ENCODE data around the gene ZNF155.
"Not testable (repeated sequence)": the region's sequence is repeated elsewhere in the genome, so short reads cannot be mapped to it uniquely, and the experiment has no call there.

Gene ZNF155

DNA sequence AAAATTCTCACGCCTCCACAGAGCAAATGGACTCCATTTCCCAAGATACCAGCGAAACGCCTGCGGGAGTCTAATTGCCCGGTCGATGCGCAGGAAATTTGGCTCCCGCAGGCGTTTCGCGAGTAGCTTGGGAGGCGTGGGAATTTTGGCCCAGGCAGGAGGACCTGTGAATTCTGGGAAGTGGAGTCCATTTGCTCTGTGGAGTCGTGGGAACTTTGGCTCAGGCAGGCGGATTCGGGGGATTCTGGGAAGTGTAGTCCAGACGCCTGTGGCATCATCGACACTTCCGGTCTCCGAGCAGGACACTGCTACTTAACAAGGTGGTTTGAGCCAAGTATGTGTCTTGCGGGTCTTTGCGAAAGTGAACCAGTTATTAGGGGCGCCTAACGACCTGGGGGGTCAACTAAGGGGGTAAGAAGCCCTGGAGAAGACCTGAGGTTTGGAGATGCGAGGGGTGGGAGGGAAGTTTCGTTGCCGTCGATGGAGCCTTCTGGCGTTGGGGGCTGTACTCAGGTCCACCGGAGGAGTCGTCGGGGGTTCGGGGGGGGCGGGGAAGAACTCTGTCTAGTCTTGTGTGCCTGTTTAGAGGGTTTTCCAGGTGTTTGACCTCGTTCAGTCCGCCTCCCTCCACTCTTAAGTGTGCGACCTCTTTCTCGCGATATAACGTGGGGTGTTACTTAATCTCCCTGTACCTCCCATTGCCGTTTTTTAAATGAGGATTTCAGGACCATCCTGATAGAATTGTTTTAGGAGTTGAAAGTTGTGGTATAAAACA is at the start of gene ZNF155:
Gene ZNF155, plus strand, starts transcription at position 277 of the 775 bp plus-strand sequence. CDS start 4,356 bp downstream, outside the sequence.
- peak; percentile 34 to 36 for DNase-seq (ENCODE audit: low read depth in 2 of 2)

DNA sequence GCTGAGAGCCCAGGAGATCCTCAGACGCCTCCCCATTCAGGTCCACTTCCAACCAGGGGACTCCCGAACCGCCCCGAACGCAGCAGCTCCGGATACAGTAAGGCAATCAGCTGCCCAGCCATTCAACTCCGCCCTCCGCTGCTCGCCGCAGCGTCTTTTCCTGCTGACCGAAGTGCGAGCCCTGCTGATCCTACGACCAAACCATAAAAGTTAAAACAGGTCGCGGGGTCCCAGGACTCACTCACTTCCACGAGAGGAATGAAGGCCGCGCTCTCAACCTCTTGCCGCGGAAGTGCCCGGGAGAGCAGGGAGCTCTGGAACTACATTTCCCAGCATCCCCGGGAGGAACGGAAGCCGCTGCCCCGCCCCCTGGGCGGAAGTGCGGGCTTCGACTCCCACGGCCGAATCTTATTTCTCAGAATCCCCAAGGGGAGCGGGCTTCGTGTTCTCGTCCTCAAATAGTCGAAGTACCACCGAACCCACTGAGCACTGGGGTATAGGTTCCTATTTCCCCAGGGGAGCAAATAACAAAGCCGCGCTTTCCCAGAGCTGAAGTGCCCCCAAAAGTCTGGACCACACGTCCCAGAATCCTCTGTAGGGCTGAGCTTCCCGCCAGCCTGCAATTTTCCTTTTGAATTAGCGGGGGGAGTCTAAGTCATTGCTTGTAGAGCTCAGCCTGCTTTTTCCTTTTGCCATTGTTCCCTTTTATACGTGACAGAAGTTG is 48.8 kb upstream of the ZNF155 start, which contains the start of gene ZNF45:
Gene ZNF45, minus strand, starts transcription at position 298 of the 724 bp plus-strand sequence. CDS start 13,097 bp downstream, outside the sequence.
- DNase-seq (ENCODE audit: low read depth in 2 of 2): peak; percentile 71 to 73

DNA sequence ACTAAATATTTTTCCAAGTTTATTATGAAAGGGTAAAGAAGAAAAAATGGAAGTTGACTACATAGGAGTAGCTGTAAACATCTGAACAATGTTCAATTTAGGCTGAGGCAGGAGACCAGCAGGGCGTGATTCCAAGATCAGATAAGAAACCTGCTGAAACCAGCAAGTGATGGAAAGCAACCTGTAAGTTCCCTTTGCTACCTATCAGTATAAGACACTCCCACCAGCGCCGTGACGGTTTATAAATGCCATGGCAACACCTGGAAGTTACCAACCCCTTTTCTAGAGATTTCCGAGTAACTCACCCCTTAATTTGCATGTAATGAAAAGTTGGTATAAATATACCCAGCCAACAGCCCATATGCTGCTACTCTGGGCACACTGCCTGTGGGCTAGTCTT is 47.8 kb upstream of the ZNF155 start:
- DNase-seq (ENCODE audit: low read depth in 2 of 2): no peak

DNA sequence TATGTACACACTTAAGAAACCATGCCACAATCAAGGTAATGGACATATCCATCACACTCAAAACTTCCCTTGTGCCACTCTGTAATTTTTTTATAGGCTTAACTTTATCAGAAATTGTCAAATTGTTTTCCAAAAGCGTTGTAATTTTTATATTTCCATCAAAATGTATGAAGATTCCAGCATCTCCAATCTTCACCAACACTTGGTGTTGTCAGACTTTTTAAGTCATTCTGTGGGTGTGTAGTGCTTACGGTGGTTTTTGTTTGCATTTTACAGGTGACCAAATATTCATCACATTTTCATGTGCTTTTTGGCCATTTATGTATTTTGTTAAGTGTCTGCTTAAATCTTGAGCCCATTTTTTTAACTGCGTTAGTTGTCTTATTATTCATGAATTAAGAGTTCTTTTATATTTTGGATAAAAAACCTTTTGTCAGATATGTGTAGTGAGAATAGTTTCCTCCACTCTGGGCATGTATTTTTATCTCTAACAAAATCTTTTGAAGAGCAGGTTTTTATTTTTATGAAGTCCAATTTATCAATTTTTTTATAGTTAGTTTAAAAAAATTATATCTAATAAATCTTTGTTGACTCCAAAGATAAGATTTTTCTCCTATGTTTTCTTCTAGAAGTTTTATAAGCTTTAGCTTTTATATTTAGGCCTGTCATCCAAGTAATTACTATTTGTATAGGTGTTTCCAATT is 44.3 kb upstream of the ZNF155 start:
- DNase-seq (ENCODE audit: low read depth in 2 of 2): no peak

DNA sequence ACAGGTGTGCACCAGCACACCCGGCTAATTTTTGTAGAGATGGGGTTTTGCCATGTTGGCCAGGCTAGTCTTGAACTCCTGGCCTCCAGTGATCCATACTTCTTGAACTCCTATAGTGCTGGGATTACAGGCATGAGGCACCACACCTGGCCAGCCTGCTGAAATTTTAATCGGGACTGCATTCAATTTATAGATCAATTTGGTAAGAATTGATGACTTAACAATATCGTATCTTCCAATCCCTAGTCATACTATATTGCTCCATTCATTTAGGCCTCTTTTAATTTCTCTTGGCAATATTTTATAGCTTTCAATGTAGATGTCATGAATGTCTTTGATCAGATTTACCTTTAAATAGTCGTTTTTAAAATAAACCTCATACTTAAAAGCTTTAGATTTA is 43.3 kb upstream of the ZNF155 start:
- no peak for DNase-seq (ENCODE audit: low read depth in 2 of 2)

DNA sequence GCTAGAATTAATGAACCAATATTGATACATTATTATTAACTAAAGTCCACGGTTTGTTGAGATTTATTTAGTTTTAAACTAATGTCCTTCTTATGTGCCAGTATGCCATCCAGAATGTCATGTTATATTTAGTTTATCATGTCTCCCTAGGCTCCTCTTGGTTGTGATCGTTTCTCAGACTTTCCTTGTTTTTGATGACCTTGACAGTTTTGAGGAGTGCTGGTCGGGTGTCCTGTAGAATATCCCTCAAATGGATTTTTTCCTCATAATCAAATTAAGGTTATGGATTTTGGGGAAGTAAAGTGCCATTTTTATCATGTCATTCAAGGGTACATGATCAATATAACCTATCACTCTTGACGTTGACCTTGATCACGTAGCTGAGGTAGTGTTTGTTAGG is 42.8 kb upstream of the ZNF155 start:
- DNase-seq (ENCODE audit: low read depth in 2 of 2): no peak

DNA sequence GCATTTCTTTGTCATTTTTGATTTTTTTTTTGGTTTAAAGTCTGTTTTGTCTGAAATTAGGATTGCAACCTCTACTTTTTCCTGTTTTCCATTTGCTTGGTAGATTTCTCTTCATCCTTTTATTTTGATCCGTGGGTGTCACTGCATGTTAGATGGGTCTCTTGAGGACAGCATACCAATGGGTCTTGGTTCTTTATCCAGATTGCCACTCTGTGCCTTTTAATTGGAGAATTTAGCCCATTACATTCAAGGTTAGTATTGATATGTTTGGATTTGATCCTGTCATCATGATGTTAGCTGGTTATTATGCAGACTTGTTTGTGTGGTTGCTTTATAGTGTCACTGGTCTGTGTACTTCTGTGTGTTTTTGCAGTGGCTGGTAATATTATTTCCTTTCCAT is 36.6 kb upstream of the ZNF155 start:
- not testable (repeated sequence) for DNase-seq (ENCODE audit: low read depth in 2 of 2)

DNA sequence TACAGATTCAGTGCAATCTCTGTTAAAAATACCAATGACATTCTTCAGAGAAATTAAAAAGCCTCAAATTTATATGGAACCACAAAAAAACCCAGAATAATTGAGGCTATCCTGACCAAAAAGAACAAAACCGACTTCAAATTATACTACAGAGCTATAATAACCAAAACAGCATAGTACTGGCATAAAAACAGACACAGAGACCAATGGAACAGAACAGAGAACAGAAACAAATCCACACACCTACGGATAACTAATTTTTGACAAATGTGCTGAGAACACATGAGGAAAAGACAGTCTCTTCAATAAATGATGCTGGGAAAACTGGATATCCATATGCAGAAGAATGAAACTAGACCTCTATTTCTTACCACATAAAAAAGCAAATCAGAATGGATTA is 34.2 kb upstream of the ZNF155 start:
- DNase-seq (ENCODE audit: low read depth in 2 of 2): not testable (repeated sequence)

DNA sequence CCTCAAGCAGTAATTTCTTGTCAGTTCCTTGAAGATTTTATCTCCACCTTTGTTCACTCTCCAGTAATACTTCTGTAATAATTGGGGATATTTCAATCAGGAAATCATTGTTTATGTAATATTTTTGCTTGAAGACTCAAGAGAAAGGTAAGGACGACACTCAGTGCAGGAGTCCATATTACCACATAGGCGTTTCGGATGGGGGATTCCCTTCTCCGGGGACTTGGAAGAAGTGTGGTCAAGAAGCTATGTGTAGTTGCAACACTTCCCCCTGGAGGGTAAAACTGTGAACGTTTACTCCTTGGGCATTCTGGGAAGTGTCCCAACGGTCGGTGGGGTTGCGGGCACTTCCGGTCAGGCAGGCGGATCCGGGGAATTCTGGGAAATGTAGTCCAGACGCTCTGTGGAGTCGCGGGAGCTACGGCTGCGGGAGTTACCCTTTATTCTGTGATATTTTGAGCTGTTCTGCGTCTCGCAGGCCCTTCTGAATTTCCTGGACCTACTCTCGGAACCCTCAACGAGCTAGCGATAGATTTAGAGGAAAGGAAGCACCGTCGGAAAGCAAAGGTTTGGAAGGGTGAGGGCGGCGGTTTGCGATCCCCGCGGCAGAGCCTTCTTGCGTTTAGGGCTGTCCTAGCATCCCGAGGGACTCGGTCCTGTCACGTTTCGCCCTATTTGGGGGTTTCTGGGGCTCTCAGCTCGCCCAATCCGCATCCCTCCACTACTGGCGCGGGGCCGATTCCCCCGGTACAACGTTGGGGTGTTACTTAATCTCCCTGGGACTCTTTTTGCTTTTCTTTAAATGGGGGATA is 32.9 kb upstream of the ZNF155 start, which contains the start of gene ZNF221:
Gene ZNF221, plus strand, starts transcription at position 395 of the 812 bp plus-strand sequence. CDS start 11,499 bp downstream, outside the sequence.
- peak in 1 of 2 donors; percentile 12 for DNase-seq (ENCODE audit: low read depth in 2 of 2)

DNA sequence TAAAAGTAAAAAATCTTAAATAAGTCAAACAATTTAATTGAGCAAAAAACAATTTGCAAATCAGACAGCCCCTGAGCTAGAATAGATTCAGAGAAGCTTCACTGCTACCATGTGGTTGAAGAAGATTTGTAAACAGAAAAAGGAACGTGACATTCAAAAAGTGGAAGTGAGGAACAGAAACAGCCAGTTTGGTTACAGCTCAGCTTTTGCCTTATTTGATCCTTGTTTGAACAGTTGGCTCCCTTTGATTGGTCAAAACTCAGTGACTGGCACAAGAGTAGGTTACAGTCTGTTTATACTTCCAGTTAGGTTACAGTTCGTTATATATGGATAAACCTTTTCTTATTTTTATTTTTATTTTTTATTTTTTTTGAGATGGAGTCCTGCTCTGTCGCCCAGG is 27.2 kb upstream of the ZNF155 start:
- no peak for DNase-seq (ENCODE audit: low read depth in 2 of 2)

DNA sequence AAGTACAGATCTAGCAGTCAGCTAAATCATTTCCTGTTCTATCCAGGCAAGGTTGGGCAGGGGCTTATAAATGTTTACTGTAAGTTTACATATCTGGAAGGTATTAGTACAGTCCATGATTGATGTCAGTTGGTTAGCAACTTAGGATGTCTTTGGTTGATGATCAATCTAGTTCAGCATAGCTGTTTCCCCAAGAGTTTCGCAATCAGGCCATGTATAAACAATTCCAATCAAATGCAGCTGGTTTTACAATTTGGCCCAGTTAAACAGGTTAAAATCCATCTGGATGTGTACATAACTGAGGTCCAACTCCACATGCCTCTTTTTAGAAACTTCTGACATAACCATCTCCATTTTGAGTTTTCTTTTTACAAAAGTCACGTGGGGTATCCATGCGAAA is 26.1 kb upstream of the ZNF155 start:
- DNase-seq (ENCODE audit: low read depth in 2 of 2): no peak

DNA sequence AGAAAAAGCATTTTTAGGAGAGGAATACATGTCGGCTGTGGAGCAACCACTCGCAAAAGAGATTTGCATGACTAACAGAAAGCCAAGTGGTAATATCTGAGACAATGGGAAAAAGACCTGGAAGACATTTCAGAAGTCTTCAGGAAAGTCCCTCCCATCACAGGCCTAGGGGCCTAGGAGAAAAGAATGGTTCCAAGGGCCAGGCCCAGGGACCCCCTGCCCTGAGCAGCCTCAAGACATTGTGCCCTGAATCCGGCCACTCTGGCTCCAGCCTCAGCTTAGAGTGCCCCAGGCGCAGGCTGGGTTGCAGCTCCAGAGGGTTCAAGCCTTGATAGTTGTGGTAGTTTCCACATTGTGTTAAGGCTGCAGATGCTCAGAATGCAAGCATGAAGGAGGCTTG is 23.6 kb upstream of the ZNF155 start:
- no peak for DNase-seq (ENCODE audit: low read depth in 2 of 2)

DNA sequence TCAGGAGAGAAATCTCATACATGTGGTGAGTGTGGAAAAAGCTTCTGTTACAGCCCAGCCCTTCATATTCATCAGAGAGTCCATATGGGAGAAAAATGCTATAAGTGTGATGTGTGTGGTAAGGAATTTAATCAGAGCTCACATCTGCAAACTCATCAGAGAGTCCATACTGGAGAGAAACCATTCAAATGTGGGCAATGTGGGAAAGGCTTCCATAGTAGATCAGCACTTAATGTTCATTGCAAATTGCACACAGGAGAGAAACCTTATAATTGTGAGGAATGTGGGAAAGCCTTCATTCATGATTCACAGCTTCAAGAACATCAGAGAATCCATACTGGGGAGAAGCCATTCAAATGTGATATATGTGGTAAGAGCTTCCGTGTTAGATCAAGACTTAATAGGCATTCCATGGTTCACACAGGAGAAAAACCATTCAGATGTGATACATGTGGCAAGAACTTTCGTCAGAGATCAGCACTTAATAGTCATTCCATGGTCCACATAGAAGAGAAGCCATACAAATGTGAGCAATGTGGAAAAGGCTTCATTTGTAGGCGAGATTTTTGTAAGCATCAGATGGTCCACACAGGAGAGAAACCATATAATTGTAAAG is 17.8 kb upstream of the ZNF155 start:
- DNase-seq (ENCODE audit: low read depth in 2 of 2): no peak

DNA sequence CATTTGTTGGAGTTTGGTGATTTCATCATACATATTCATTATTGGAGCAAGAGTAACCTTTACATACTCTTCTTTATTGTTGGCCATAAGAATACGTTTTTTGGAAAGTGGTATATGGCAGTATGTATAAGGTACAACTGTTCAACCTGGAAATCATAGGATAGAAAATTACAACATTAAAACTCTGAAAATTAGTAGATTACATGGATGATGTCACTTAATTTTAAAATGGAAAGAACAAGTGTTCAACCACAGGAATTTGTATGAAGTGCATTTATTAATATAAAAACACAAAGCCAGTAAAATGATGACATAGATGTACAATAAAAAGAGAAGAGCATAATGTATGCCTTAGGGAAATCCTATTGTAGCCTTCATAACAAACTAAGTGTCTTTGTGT is 7.3 kb upstream of the ZNF155 start:
- DNase-seq (ENCODE audit: low read depth in 2 of 2): no peak

DNA sequence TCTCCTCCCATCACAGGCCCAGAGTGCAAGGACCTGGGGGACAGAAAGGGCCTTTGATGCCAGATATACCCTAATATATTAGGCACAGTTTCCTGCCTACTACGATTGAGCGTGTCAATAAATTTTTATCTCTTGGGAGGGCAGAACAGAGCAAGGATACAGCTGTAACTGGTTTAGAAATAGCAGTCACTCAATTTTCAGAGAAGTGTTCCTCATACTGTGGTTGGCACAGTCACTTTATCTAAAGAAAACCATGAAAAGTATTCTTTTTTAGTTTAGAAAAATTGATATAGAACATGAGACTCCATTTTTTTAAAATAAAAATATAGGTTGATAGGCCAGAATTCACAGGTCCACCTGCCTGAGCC is 460 bp upstream of the ZNF155 start:
- DNase-seq (ENCODE audit: low read depth in 2 of 2): no peak

DNA sequence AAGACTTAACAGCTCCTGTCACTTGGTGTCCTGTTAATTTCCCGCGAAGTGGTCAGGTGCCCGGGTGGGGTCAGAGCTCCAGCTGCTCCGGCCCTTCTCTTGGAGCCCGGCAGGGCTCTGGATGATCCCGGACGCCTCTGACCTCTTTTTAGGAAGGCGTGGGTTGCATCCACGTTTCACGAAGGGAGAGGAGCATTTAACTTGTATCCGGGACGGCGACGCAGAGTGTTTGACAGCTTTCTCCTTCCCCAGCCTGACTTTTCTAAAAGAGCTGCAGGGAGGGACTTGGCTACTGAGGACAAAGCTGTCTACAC is 656 bp downstream of the ZNF155 start:
- DNase-seq (ENCODE audit: low read depth in 2 of 2): no peak

DNA sequence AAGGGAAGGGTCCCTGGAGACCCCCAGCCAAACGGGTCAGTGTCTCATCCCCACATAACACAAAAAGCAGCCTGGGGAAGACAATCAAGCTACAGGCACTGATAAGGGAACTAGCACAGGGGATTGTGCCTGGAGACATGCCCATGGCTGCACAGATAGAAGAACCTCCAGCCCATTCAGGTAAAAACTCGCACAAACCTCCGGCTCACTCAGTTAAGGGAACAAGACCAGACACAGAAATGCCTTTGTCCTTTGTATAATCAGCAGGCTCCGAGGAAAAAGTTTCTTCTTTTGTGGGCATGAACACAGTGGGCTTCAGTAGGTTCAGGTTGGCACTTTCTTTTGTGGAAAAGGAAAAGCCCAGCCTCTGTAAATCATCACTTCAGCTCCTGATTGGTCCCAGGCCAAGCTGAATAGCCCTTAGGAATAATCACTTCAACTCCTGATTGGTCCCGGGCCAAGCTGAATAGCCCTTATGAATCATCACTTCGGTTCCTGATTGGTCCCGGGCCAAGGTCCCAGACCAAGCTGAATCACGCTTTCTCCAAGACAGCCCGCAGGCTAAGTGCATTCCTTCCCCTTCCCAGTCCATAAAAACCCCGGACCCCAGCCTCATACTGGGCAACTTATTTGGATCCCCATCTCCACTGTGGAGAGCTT is 13.8 kb downstream of the ZNF155 start:
- DNase-seq (ENCODE audit: low read depth in 2 of 2): no peak

DNA sequence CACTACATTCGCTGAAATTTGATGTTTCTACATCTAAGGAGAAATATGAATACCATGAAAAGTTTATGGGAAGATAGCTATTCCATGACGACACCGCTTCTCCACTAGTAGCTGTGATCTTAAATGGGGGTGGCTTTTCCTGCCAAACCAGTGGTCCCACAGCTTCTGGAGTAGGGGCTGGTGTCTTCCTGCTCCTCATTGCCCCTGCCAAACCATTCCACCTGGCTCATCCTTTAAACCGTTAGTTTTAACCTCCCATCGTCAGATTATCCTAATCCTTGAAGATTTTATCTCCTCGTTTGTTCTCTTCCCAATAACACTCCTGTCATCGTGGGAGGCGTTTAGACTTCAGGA is 18.2 kb downstream of the ZNF155 start:
- no peak for DNase-seq (ENCODE audit: low read depth in 2 of 2)

DNA sequence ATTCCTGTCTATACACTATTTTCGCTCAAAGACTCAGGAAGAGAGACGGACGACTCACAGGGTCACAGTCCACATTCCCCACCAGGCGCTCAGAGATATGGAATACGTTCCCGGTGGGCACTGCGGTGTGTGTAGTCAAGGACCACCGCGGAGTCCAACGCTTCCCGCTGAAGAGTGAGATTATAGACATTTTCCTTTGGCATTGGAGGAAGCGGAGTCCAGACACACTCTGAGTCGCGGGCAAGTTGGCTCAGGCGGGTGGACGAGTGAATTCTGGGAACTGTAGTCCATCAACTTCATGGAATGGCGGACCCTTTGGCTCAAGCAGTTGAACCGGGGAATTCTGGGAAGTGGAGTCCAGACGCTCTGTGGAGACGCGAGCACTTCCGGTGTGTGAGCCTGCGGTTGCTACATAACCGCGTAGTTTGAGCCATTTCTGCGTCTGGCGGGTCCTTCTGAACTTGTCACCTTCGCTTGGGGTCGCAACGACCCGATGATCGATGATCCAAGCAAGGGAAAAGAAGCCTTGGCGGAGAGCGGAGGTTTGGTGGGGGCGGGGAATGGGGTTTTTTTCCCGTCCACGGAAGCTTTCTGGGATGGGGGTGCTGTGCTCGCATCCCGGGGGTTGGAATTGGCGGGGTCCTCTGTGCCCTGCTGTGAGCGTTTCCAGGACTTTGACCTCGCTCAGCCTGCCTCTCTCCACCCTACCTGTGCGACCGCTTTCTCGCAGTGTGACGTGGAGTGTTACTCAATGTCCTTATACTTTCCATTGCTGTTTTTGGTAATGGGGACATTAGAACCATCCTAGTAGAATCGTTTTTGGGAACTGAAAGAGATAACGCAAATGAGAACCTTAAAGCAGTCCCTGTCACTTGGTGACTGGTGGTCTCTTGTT is 18.8 kb downstream of the ZNF155 start, which contains the start of gene ZNF230:
Gene ZNF230, plus strand, starts transcription at position 392 of the 895 bp plus-strand sequence. CDS start 4,122 bp downstream, outside the sequence.
- DNase-seq (ENCODE audit: low read depth in 2 of 2): peak; percentile 57 to 68
